Glomerular visceral epithelial cell (primary cell): ENCODE results near the gene GRIN2D.
"Not testable (repeated sequence)": the region's sequence is repeated elsewhere in the genome, so short reads cannot be mapped to it uniquely, and the experiment has no call there.

ENCODE experiments used
- DNase-seq: peaks from one replicate; pipeline ENCODE4 v3.0.0-alpha.2; 2016; ENCODE audit errors: extremely low spot score

GRIN2D gene

GRCh38 chr19:48371771-48372170, 21.7 kb upstream of the GRIN2D start:
- DNase-seq: not testable (repeated sequence)

- DNase-seq: peak; percentile 48
These were observed 20.6 kb upstream of the GRIN2D start for GRCh38 chr19:48372904-48373303.

GRCh38 chr19:48373567-48373966, 19.9 kb upstream of the GRIN2D start:
- DNase-seq: no peak

GRCh38 chr19:48378194-48378570, 15.3 kb upstream of the GRIN2D start:
- DNase-seq: no peak

GRCh38 chr19:48379058-48379457, 14.4 kb upstream of the GRIN2D start:
- DNase-seq: no peak

- no peak for DNase-seq
These were observed 12.1 kb upstream of the GRIN2D start for GRCh38 chr19:48381178-48381950.

GRCh38 chr19:48382286-48382685, 11.2 kb upstream of the GRIN2D start:
- DNase-seq: no peak

- DNase-seq: no peak
These were observed 7.9 kb upstream of the GRIN2D start for GRCh38 chr19:48385461-48386087.

- DNase-seq: no peak
These were observed 6.5 kb upstream of the GRIN2D start for GRCh38 chr19:48386981-48387380.

GRCh38 chr19:48390188-48391099, 3.0 kb upstream of the GRIN2D start:
- DNase-seq: peak; percentile 62

GRCh38 chr19:48391100-48392005, 2.1 kb upstream of the GRIN2D start, which contains the start of gene KDELR1:
TSS of gene KDELR1 (minus strand) at chr19:48391551. CDS start at chr19:48391358, 193 bp downstream.
- peak; percentile 78 for DNase-seq

- DNase-seq: not testable (repeated sequence)
These were observed 1.5 kb upstream of the GRIN2D start for GRCh38 chr19:48392006-48392344.

- no peak for DNase-seq
These were observed 459 bp upstream of the GRIN2D start for GRCh38 chr19:48392860-48393558.

- peak; percentile 27 for DNase-seq
These were observed 1.1 kb downstream of the GRIN2D start for GRCh38 chr19:48394331-48395169.

GRCh38 chr19:48395170-48395455, 1.6 kb downstream of the GRIN2D start:
- DNase-seq: no peak

GRCh38 chr19:48395499-48395898, 2.0 kb downstream of the GRIN2D start:
- no peak for DNase-seq

GRCh38 chr19:48396016-48396823, 2.8 kb downstream of the GRIN2D start:
- DNase-seq: no peak

- no peak for DNase-seq
These were observed 3.3 kb downstream of the GRIN2D start for GRCh38 chr19:48396824-48397176.
